Measurements from ENCODE around the gene RNF181.

DNA sequence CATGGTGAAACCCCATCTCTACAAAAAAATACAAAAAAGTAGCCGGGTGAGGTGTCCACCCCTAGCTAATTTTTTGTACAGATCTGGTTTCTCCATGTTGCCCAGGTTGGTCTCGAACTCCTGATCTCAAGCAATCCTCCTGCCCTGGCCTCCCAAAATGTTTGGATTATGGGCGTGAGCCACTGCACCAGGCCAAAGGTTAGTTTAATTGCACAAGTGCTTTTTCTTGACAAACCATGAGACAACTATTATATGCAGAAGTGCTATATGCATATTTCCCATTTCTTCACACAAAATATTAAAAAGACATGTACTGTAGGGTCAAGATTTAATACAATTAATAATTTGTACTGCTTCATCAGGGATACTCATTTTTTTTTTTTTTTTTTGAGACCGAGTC lies 29.3 kb upstream of the RNF181 start:
- TF ChIP-seq, protein P1, sequence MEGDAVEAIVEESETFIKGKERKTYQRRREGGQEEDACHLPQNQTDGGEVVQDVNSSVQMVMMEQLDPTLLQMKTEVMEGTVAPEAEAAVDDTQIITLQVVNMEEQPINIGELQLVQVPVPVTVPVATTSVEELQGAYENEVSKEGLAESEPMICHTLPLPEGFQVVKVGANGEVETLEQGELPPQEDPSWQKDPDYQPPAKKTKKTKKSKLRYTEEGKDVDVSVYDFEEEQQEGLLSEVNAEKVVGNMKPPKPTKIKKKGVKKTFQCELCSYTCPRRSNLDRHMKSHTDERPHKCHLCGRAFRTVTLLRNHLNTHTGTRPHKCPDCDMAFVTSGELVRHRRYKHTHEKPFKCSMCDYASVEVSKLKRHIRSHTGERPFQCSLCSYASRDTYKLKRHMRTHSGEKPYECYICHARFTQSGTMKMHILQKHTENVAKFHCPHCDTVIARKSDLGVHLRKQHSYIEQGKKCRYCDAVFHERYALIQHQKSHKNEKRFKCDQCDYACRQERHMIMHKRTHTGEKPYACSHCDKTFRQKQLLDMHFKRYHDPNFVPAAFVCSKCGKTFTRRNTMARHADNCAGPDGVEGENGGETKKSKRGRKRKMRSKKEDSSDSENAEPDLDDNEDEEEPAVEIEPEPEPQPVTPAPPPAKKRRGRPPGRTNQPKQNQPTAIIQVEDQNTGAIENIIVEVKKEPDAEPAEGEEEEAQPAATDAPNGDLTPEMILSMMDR (IDR thresholded peaks at IDR 0.05; ENCODE audit: extremely low read depth in 1 of 2, insufficient read depth in 1 of 2, low read depth in 1 of 2, low read length in 2 of 2): no peak
- TF ChIP-seq POLR2A (IDR thresholded peaks at IDR 0.05; ENCODE audit: low read depth, low read length): no peak
- TF ChIP-seq EZH2 (IDR thresholded peaks at IDR 0.05; ENCODE audit: borderline replicate concordance, low read depth, low read length, severe bottlenecking): no peak

Data from endothelial cell of umbilical vein (primary cell).